GM19452 (cell line): ENCODE measurements around the gene CCDC192.
A peak's percentile ranks its signal among the peaks of the same experiment; 100 is the strongest.
"Not testable (repeated sequence)": the region's sequence is repeated elsewhere in the genome, so short reads cannot be mapped to it uniquely, and the experiment has no call there.

ENCODE experiments used
- ATAC-seq: cut with Tn5 transposase; IDR thresholded peaks from one replicate; pipeline ENCODE4 v1.9.1; 2021; ENCODE audit not compliant: unreplicated experiment

CCDC192 gene

GRCh38 chr5:127839496-127840197, 136.5 kb downstream of the CCDC192 start:
- peak; percentile 53 for ATAC-seq

DNA sequence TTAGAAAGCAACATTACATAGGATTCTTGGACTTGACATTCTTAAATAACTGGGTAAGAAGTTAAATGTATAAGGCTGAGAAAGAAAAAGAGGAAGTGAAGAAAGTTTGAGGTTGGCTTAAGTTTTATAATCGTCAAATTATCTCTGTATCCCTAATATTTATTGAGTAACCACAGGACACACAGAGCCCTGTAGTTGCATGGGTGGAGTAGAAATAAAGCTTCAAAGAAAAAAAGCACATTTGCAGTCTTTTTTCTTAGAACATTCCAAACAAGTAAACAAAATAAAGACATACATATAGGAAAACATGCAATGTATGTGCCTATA, 137.0 kb downstream of the CCDC192 start:
- peak; percentile 69 for ATAC-seq

GRCh38 chr5:127840809-127841208, 137.6 kb downstream of the CCDC192 start:
- ATAC-seq: no peak

- no peak for ATAC-seq
Measured at GRCh38 chr5:127844581-127845021, 141.4 kb downstream of the CCDC192 start.

DNA sequence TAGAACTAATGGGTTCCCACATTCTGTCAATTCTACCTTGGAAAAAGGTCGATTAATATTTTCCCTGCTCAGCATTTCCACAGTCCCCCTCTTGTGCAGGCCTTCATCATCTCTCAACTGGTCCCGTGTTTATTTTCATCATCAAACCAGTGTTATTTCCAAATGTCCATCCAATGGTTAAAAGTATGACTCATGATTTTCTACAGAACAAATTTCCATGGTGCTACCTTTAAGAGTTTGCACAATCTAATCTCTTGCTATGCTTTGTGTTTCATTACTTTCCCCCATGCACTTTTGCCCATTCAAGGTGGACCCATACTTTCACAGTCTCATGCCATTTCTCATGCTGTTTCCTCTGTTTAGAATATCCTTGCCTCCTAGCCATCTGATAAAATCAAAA, 143.7 kb downstream of the CCDC192 start:
- ATAC-seq: no peak

DNA sequence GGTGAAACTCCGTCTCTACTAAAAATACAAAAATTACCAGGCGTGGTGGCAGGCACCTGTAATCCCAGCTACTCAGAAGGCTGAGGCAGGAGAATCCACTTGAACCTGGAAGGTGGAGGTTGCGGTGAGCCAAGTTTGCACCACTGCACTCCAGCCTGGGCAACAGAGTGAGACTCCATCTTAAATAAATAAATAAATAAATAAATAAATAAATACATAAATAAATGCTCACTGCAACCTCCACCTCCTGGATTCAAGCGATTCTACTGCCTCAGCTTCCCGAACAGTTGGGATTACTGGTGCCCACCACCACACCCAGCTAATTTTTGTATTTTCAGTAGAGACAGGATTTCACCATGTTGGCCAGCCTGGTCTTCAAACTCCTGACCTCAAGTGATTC, 144.4 kb downstream of the CCDC192 start:
- not testable (repeated sequence) for ATAC-seq

DNA sequence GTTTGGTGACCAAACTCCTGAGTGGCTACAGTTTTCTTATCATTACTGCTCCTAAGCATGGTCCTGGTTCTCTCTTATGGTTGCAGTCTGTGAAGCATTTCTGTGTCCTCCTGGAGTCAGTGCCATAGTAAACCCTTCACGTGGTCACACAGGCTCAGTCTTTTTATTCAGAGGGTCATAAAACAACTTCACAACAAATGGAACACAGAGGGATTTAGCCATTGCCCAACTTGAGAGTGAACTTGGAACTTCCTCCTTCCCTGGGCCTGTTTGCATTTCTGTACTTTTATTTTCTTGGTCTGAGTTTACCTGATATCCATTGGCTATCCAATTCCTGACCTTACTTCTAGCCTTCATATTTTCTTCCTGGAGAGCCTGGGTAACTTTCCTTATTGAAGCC, 144.9 kb downstream of the CCDC192 start:
- no peak for ATAC-seq

- ATAC-seq: no peak
Measured at GRCh38 chr5:127849408-127849807, 146.2 kb downstream of the CCDC192 start.

- ATAC-seq: no peak
Measured at GRCh38 chr5:127849891-127850290, 146.7 kb downstream of the CCDC192 start.

DNA sequence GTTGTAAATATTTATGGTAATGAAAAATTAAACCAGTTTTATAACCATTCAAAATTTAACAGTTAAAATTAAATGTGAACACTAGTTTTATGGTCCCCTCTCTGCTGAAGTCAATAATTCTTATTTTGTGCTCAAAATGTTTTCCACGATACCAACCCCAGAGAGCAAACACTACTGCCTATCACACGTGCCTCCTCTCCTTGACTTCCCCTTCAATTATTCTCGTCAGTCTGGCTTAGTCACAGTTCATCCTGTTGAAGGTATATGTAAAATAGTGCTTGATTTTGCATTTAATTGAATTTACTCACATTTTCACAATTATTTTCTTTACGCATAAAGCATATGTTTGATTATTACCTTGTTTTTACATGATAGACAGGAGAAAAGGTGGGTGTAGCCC, 148.8 kb downstream of the CCDC192 start:
- ATAC-seq: no peak

DNA sequence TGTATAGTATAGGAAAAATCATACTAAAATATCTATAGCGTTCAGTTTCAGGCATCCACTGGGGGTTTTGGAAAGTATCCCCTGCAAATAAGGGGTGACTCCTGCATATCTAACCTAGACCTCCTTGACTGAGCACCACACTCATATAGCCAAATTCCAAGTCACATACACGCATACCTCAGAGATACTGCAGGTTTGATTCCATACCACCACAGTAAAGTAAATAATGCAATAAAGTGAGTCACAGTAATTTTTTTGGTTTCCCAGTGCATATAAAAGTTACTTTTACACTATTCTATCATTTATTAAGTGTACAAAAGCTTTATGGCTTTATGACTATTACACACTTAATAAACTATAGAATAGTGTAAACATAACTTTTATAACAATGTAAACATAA, 151.3 kb downstream of the CCDC192 start:
- no peak for ATAC-seq

GRCh38 chr5:127856292-127856691, 153.1 kb downstream of the CCDC192 start:
- ATAC-seq: peak; percentile 89

DNA sequence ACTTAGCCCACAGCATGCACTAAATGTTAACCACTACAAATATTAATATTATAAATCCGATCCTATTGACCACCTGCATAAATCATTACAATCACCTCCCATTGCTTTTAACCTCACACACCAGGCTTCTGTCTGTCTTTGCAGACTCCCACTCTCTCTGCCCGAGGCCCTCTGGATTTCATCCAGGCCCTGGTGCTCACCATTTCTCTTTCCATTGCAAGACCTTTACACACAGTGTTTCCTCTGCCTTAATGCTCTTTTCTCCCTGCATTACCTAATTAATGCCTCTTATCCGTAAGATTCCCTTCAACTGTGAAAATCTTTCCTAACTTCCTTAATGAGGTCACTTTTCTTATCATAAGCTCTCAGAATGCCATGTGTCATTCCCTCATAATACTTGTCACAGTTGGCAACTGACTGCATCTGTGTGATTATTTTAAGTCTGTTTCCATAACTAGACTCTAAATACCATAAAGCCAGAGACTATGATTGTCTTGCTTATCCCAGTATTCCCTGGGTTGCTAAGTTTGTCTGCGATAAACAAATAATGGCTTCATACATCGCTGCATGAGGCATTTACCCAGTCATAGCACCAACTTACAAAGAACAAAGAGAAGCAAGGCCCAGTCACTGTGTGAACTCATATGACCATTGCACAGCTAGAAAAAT, 155.1 kb downstream of the CCDC192 start:
- no peak for ATAC-seq

GRCh38 chr5:127860291-127860690, 157.1 kb downstream of the CCDC192 start:
- ATAC-seq: no peak

DNA sequence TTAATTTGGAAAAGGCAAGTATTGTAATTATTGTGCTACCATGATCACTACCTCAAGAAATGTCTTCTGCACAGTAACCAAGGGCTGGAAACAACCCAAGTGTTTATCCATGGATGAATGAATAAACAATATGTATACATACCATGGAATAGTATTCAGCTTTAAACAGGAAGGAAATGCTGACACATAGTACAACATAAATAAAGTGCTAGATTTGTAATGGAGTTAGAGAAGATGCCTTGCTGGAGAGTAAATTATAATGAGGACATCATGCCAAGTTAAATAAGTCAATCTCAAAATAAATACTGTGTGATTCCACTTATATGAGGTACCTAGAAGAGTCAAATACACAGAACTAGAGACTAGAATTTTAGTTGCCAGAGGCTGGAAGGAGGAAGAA, 160.0 kb downstream of the CCDC192 start:
- no peak for ATAC-seq

GRCh38 chr5:127863610-127864395, 160.6 kb downstream of the CCDC192 start:
- no peak for ATAC-seq

- ATAC-seq: no peak
Measured at GRCh38 chr5:127864511-127864910, 161.3 kb downstream of the CCDC192 start.

DNA sequence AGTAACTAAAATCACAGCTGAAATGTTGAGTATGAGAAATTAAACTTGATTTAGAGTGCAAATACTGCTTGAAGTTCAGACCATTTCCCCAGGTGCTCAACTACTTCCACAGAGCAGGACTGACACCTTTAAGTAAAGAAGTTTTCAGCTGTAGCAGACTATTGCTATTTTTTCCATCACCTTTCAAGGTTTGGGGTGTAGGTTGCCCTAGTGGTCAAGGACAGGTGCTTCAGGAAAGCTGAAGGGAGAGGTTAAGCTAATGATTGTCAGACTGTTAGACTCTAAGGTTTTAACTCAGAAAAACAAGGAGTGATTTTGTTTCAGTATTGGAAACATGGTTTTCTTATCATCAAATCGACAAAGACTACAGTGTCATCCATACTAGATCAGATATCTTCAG, 162.1 kb downstream of the CCDC192 start:
- ATAC-seq: no peak

- peak; percentile 72 for ATAC-seq
Measured at GRCh38 chr5:127867022-127867783, 164.0 kb downstream of the CCDC192 start.

GRCh38 chr5:127870914-127871313, 167.7 kb downstream of the CCDC192 start:
- ATAC-seq: peak; percentile 39

DNA sequence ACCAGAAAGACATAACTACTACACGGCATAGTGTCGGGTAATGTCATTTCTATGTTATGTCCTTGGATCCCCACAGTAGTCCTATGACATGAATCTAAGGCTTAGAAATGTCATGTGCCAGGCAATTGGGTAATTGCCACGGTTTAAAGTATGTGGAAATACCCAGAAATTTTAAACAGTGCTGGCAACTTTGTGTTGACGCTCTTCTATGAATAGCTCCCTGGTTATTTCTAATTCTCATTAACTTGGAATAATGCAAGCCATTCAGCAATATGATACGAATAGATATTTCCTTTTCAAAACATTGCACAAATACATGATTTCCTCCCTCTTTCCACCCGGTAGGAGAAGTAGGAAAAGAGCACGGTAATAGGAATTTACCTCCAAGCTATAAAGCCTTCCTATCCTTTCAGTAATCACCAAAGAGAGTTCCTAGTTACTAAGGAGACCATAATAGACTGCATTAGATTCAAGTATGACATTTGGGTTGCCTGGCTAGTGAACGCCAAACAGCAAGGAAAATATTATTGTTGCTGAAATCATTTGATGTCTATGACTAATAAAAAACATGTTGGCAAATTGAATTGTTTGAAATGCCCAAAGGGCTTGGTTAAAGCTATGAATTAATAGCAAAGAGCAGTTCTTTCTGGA, 168.4 kb downstream of the CCDC192 start:
- ATAC-seq: no peak
